Measurements from ENCODE around the gene CLEC17A.

DNA sequence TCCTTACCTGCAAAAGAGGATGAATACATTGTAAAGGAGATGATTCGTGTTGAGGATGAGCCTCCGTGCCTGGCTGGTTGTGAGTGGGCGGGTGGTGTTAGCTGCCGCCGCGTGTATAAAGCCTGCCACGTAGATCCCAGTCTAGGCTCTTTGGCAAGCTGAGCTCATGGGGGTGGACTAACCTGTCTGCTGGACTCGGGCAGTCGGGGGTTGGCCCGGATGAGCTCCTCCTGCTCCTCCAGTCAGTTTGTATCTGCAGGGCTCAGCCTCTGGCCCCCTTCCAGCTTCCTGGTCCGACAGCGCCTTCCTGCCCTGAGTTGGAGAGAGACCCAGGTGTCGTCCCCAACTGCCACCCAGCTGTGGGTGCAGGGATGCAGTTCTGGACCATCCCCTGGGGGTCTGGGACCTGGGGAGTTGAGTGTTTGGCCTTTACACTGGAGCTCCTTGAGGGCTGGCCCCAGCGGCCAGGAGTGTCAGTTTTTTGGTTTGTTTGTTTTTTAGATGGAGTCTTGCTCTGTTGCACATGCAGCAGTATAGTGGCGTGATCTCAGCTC lies 32.6 kb upstream of the CLEC17A start:
- TF ChIP-seq EZH2 (IDR thresholded peaks at IDR 0.05; ENCODE audit: low read depth), result no peak
- TF ChIP-seq, protein P1, sequence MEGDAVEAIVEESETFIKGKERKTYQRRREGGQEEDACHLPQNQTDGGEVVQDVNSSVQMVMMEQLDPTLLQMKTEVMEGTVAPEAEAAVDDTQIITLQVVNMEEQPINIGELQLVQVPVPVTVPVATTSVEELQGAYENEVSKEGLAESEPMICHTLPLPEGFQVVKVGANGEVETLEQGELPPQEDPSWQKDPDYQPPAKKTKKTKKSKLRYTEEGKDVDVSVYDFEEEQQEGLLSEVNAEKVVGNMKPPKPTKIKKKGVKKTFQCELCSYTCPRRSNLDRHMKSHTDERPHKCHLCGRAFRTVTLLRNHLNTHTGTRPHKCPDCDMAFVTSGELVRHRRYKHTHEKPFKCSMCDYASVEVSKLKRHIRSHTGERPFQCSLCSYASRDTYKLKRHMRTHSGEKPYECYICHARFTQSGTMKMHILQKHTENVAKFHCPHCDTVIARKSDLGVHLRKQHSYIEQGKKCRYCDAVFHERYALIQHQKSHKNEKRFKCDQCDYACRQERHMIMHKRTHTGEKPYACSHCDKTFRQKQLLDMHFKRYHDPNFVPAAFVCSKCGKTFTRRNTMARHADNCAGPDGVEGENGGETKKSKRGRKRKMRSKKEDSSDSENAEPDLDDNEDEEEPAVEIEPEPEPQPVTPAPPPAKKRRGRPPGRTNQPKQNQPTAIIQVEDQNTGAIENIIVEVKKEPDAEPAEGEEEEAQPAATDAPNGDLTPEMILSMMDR (conservative IDR thresholded peaks at IDR 0.05), result no peak
